ENCODE measurements around the gene C17orf50.

C17orf50 gene

DNA sequence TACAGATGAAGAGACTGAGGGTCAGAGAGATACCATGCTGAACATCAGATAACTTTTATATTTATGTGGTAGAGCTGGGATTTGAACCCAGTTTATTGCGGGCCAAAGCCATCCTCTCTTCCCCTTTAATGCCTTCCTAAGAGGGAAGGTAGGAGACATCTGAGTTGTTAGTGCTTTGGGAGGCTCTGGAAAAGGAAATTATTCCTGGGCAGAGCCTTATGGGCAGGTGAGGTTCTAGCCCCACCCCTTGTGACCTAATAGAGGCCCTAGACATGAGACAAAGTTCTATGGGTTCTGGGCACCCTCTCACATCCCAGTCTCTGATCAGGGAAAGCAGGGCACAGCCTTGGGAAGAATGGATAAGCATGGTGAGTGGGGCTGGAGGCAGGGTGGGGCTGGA lies at the start of gene C17orf50:
Gene C17orf50, plus strand, starts transcription at position 301 of the 400 bp plus-strand sequence. Its CDS starts 55 bp downstream, at position 356.
- no peak for DNase-seq (ENCODE audit: low read depth in 1 of 2, low spot score in 1 of 2)

- DNase-seq (ENCODE audit: low read depth in 1 of 2, low spot score in 1 of 2): no peak
Observed at GRCh38 chr17:35710950-35711349, 49.7 kb upstream of the C17orf50 start.

DNA sequence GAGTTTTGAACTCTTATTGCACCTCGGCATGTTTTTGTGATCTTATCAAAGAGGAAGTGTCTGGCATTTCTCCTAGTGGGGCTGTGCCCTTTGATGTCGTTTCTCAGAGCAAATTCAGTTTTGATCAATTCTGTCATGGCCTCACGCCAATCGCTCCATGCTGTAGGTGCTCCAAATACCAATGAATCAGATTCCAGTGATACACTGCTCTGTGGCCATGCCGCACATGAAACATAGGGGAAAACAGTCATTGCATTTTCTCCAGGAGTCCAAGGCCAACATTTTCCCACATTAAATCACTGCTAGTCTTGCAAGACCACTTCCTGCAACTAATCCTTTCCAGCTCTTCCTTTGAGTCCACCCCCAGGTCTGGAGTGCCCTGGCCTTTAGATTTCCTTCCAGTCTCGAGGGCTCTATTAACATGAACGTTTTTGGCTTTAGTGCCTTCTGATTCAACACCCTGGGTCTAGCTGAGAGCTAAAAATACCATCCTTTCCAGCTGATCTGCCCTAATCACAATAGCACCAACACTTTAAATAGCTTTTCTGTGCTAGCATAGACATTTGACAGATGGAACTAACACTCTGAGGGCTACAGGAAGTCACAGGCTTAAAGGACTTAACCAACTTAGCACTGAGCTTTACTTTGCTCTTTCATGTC lies 47.5 kb upstream of the C17orf50 start:
- no peak for DNase-seq (ENCODE audit: low read depth in 1 of 2, low spot score in 1 of 2)

GRCh38 chr17:35714988-35715387 lies 45.7 kb upstream of the C17orf50 start:
- no peak for DNase-seq (ENCODE audit: low read depth in 1 of 2, low spot score in 1 of 2)

DNA sequence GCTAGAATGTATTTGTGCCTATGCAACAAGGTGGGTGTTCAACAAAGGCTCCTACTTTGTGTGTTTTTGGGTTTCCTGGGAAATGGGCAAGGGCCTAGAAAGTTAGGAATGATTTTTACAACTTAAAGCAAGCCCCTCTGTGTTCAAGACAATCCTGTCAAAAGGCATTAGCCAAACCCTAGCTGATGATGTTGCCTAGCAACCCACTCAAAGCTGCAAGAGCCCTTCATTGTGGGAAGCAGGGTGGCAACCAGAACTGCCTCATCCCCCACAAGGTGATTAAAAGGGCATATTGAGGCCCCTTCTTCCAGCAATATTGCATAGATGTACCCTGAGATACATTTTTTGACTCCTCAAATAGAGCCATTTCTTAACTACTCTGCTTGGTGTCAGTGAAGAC lies 45.3 kb upstream of the C17orf50 start:
- no peak for DNase-seq (ENCODE audit: low read depth in 1 of 2, low spot score in 1 of 2)

DNA sequence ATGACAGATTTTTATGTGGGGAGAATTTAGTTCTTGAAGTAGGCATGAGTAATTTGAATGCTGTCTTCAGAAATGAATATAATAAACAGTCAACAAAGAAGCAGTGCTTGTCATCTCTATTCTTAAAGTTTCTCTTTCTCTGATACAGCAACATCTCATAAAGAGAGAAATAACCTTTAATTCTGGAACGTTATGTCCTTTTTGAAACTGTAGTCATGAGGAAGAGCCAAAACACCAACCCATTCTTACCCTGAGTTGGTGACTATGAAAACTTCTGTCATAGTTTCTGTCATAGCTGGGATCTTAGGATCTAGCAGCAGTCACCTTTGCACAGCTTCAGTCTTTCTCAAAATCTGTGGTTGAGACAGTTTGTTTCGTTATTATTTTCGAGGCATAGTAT lies 44.5 kb upstream of the C17orf50 start:
- DNase-seq (ENCODE audit: low read depth in 1 of 2, low spot score in 1 of 2): no peak

- no peak for DNase-seq (ENCODE audit: low read depth in 1 of 2, low spot score in 1 of 2)
Observed at GRCh38 chr17:35716897-35717465, 43.7 kb upstream of the C17orf50 start.

DNA sequence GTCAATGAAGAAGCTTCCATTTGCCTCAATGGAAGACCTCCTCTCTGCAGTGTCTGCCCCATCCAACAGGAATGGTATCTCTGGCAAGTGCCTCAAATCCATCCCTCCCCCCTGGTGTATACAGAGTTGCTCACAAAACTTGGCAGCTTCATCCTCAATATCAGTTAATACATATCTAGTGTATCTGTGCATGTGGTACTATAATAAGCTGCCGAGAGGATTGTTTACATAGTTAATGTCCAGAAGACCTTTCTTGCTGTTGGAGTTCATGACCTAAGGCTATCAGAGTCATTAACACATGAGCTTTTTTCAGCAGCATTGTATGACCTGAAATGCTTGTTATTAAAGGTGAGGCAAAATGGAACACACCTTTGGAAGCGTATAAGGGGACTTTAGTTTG lies 43.2 kb upstream of the C17orf50 start:
- no peak for DNase-seq (ENCODE audit: low read depth in 1 of 2, low spot score in 1 of 2)

DNA sequence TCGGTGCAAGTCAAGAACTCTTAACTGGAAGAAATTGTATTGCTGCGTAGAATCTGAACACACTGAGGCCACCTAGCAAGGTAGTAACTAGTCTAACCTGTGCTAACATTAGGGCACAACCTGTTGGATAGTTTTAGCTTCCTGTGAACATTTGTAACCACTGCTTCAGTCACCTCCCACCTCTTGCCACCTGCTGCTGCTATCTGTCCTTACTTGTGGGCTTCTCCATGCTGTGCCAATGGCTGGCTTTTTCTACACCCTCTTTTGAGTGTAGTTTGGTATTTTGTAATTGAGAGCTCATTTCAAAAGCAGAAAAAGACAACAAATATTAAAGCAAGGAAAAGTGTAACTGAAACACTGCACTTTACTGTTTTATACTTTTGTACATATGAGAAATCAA lies 37.0 kb upstream of the C17orf50 start:
- DNase-seq (ENCODE audit: low read depth in 1 of 2, low spot score in 1 of 2): no peak

DNA sequence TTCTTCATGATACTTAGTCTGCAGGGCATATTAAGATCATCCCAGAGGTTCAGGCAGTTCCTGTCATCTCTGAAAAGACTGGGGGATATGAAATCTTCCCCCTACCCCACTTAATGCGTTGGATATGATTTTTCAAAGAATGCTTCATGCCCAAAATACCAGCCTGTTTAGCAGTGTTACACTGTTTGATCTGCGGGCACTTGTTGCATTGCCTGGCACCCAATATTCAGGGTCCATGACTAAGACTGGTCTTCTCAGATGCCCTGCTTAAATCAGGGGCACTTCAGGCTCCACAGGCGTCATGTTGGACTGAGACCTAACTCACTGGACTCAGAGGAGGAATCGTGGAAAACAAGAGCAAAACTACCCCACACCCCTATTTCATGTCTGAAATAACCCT lies 35.6 kb upstream of the C17orf50 start:
- no peak for DNase-seq (ENCODE audit: low read depth in 1 of 2, low spot score in 1 of 2)

GRCh38 chr17:35725802-35726126 lies 34.9 kb upstream of the C17orf50 start:
- DNase-seq (ENCODE audit: low read depth in 1 of 2, low spot score in 1 of 2): no peak

DNA sequence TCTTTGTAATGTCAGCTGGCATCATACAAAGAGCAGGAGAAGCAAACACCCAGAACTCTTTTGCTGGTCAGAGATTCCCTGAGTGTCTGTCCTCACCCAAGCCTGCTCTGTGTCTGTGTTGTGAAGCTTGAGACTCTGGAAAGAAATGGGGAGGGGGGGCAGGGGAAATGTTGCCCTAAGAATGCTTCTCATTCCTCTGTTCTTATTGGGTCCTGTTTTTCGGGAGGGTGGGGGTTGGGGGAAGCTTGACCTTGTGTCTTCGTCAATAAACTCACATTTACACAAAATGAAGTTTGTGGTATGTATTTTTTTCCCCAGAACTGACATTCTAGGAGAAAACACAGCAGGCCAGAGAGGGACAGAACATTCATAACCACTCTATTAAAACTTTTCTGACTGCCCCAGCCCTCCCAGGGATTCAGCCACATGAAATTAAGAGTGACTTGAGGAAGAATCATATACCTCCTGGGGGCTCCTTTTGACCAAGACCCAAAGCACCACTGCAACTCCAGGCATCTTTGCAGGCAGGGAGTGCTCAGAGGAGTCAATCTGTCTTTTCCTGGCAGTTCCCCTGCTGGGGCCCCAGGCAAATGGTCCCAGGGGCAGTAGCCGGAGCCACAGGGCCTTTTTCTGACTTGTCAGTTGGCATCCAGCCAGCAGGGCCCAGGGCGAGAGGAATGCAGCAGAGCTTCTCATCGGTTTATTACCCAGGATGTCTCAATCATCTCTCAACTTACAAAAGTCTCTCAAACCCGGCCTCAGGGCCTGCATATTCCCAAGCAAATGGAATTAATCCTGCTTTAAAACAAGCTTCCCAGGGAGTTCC lies 34.3 kb upstream of the C17orf50 start:
- DNase-seq (ENCODE audit: low read depth in 1 of 2, low spot score in 1 of 2): no peak

DNA sequence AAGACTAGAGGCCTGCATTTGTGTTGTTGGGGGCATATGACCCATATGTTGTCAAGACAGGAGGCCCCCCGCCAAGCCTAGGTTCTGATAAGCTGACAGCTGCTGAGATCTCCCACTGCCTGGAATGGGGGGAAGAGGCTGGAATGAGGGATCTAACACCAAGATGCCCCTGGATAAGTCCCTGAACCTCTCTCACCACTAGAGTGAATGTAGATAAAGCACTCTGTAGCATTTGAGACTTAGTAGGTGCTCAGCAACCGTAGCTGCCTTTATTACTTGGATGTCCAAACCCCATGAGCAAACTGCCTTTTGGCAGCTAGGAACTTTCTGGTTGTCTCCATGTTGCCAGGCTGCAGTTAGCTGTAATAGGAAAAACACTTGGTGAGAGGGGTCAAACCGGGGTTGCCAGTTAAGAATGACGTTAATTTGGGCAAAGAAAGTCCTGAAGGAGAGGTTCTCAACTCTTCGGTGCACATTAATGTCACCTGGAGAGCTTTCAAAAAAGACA lies 33.7 kb upstream of the C17orf50 start:
- DNase-seq (ENCODE audit: low read depth in 1 of 2, low spot score in 1 of 2): no peak

- no peak for DNase-seq (ENCODE audit: low read depth in 1 of 2, low spot score in 1 of 2)
Observed at GRCh38 chr17:35727635-35728034, 33.1 kb upstream of the C17orf50 start.

DNA sequence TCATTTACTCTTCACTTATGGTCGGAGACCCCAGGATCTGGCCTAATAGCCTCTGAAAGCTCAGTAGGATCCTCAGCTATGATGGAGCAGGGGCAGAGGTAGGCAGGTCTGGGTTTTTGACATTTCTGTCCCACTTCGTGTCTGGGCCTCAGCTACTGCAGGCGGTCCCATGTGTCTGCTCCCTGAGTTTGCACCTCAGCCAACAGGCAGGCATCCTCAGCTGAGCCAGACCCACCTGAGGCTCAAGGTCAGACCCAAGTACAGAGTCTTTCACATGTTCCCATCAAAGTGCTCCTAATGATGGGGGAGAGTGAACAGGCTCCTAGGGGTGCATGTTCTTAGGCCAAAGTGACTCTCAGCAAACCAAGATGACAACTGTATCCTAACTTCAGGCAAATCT lies 32.1 kb upstream of the C17orf50 start:
- no peak for DNase-seq (ENCODE audit: low read depth in 1 of 2, low spot score in 1 of 2)

DNA sequence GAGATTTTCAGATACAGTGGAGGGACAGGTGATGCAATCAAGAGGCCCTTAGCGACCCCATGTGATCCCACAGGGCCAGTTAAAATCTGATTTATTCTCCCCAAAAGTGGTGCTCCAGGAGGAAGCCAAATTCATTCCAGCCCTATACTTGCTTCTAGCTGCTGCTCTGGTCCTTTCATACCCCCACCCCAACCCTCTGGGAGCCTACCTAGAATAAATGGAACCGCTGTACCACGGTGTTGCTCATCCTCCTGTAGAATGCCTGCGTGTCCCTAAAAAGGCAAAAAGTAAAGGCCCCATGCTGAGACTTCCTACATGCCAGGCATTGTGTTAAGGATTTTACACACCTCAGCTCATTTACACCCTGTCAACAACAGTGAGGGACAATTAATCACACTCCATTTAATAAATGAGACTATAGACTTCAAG lies 31.3 kb upstream of the C17orf50 start:
- no peak for DNase-seq (ENCODE audit: low read depth in 1 of 2, low spot score in 1 of 2)

DNA sequence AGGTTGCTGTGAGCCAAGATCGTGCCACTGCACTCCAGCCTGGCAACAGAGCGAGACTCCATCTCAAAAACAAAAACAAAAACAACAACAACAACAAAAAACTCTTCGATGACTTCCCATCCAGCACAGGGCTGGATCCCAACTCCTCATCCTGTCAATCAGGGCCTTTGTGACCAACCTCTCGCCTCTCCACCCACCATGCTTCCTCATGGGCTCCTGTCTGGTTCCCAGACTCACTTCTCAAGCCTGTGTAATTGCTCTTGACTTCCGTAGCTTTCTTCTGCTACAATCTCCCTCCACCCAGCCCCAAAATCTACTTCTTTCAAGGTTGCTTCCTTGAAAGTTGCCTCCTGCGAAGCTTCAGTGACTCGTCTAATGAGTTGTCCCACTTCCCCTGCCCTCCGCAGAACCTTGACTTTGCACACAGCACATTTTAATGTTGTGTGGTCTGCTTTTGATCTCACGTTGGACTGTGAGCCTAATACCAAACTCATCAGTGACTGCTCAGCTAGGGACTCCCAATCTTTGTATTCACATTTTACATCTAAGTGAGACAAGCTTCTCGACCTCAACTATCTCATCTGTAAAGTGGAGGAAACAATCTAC lies 30.2 kb upstream of the C17orf50 start:
- DNase-seq (ENCODE audit: low read depth in 1 of 2, low spot score in 1 of 2): no peak

DNA sequence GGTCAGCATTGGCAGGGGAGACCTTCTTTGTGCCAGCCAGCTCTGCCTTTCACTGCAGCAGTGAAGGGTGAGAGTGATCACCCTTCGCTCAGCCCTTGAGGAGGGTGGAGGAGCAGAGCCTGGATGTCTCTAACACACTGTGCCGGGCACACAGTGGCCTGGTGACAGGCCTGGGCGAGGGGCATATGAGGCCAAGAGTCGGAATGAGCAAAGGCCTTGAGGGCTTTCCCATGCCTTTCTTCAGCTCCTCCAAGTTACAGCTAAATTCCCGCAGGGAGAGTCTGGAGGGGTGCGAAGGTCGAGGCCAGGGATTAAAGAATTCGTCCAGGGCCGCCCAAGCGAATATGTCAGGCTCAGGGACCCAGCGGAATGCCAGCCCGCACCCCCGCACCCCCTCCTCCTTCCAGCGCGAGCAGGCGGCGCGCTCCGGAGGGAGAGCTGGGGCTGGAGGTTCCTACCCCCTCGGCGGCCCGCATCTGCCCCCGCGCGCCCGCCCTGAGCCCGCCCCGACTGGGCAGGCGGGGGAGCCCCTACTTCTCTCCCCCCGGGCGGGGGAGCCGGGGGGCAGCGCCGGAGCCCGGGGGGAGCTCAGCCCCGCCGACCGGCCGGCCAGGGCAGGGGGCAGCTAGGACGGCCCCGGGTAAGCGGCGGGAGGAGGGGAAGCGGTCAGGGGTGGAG lies 29.3 kb upstream of the C17orf50 start, which contains the start of gene RASL10B:
Gene RASL10B, plus strand, starts transcription at position 401 of the 678 bp plus-strand sequence. CDS start 3,546 bp downstream, outside the sequence.
- DNase-seq (ENCODE audit: low read depth in 1 of 2, low spot score in 1 of 2): peak in 1 of 2 donors; percentile 50

GRCh38 chr17:35731917-35732805 lies 28.5 kb upstream of the C17orf50 start:
- no peak for DNase-seq (ENCODE audit: low read depth in 1 of 2, low spot score in 1 of 2)

DNA sequence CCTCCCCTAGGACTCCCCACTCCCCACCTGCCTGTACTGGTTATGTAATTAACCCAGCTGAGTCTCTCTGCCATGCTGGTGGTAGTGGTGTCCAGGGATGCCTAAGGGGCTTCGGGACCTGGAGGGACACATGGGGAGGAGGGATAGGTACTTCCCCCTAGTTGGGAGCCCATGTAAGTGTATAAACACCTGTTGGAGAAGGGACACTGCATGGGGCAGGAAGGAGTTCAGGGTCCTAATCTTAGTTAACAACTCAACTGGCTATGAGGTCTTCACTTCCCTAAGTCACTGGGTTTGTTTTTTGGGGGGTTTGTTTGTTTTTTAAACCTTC lies 27.9 kb upstream of the C17orf50 start:
- no peak for DNase-seq (ENCODE audit: low read depth in 1 of 2, low spot score in 1 of 2)
